Body of pancreas (tissue), 4 donors: Measurements from ENCODE around the gene SLC4A1AP. TPM values are rescaled to one million over a fixed set of nuclear protein-coding genes. Genes with fewer than 3 reads are reported as not detected.

Experiments used
- ATAC-seq: fragments of 150-250 bp; one replicate; pipeline ENCODE4 v1.9.1; 2016
- DNase-seq, 4 donors: peaks; one replicate each; pipeline ENCODE4 v3.0.0-alpha.2; 2019
- H3K27ac ChIP-seq, 4 donors: fragments of 200-600 bp; sonication (generic); 1 replicate in 3 of 4; 2 replicates in 1 of 4; pipeline versions ENCODE4 v1.5.1 to v1.6.1; 2016 to 2019; ENCODE audit warnings: mild to moderate bottlenecking in 1 of 4, mixed read lengths in 1 of 4, moderate library complexity in 1 of 4
- H3K27me3 ChIP-seq, 2 donors: fragments of 200-600 bp; sonication (generic); one replicate each; pipeline ENCODE4 v1.6.0; 2016; ENCODE audit warnings: mild to moderate bottlenecking in 1 of 2
- H3K36me3 ChIP-seq, 2 donors: fragments of 200-600 bp; sonication (generic); replicated peaks in 1 of 2; 2 replicates each; pipeline ENCODE4 v1.5.1; 2016; ENCODE audit warnings: low read depth in 2 of 2; ENCODE audit not compliant: insufficient read depth in 1 of 2
- H3K4me1 ChIP-seq: fragments of 200-600 bp; sonication (generic); one replicate; pipeline ENCODE4 v1.6.0; 2016
- H3K4me3 ChIP-seq, 2 donors: fragments of 200-600 bp; sonication (generic); 1 replicate in 1 of 2; 2 replicates in 1 of 2; pipeline ENCODE4 v1.5.1; 2016 to 2019
- H3K9me3 ChIP-seq, 3 donors: fragments of 200-600 bp; sonication (generic); 1 replicate in 2 of 3; 2 replicates in 1 of 3; pipeline ENCODE4 v1.5.1; 2016
- POLR2A ChIP-seq, 3 donors: fragments of 450-650 bp; IDR thresholded peaks; one replicate each; pipeline ENCODE4 v1.6.1; 2016; ENCODE audit warnings: antibody characterized with exemption in 3 of 3, mild to moderate bottlenecking in 2 of 3
- WGBS, 2 donors: methylation state at CpG; one replicate each; pipeline ENCODE4 v1.1.5; 2017; 5-methylcytosine and 5-hydroxymethylcytosine counted together
- intact Hi-C: fragments of 100-400 bp; cut with DNase I; formaldehyde crosslinking; loops from one replicate; pipeline ENCODE4 v1.15.1; 2023
- total RNA-seq, 2 donors: library from RNA; depleted of rRNA; stranded (reverse); fragments of >200 nt; gene quantifications; one replicate each; pipeline ENCODE4 v1.1.0, GENCODE V29; 2016
- TF ChIP-seq, protein P1 (sequence below), 7 experiments: fragments of 450-650 bp in 4 of 7; fragments of 200-600 bp in 3 of 7; sonication (generic) in 3 of 7; IDR thresholded peaks; one replicate each; pipeline ENCODE4 v1.5.1; 2016 to 2019; ENCODE audit warnings: antibody characterized with exemption in 7 of 7

SLC4A1AP gene
- total RNA-seq, 2 donors from 2014 or later, result 15.6 to 22.4 TPM

- peak; percentile 62 for ATAC-seq
- TF ChIP-seq, protein P1, sequence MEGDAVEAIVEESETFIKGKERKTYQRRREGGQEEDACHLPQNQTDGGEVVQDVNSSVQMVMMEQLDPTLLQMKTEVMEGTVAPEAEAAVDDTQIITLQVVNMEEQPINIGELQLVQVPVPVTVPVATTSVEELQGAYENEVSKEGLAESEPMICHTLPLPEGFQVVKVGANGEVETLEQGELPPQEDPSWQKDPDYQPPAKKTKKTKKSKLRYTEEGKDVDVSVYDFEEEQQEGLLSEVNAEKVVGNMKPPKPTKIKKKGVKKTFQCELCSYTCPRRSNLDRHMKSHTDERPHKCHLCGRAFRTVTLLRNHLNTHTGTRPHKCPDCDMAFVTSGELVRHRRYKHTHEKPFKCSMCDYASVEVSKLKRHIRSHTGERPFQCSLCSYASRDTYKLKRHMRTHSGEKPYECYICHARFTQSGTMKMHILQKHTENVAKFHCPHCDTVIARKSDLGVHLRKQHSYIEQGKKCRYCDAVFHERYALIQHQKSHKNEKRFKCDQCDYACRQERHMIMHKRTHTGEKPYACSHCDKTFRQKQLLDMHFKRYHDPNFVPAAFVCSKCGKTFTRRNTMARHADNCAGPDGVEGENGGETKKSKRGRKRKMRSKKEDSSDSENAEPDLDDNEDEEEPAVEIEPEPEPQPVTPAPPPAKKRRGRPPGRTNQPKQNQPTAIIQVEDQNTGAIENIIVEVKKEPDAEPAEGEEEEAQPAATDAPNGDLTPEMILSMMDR (IDR thresholded peaks at IDR 0.05), result no peak
- no peak for TF ChIP-seq POLR2A (IDR thresholded peaks at IDR 0.05)
- Histone ChIP-seq H3K9me3 (no peaks in the 10 kb centered on the region), H3K36me3 (no peaks in the 10 kb centered on the region), H3K27me3 (peaks cover 0 to 4% of the 10 kb centered on the region in 2 donors), H3K4me1 (peaks cover 4% of the 10 kb centered on the region), H3K27ac (peak overlapping the region in 1 of 4 donors; percentile 28), H3K4me3 (no peak overlapping the region)
- 12% methylated on average over 12 to 44 of the region's 51 CpGs for WGBS, 2 donors
- peak in 2 of 4 donors; percentile 23 to 37 for DNase-seq
- intact Hi-C loops, result loop anchor here (10.0 kb wide), 1 partner anchor 689 kb away; no protein-coding TSS in a partner anchor
Measured at GRCh38 chr2:27715318-27716210, 51.9 kb downstream of the SLC4A1AP start.

- Histone ChIP-seq H3K4me3 (no peak overlapping the region), H3K36me3 (no peaks in the 10 kb centered on the region), H3K9me3 (no peaks in the 10 kb centered on the region), H3K4me1 (peaks cover 4% of the 10 kb centered on the region), H3K27me3 (peaks cover 0 to 4% of the 10 kb centered on the region in 2 donors), H3K27ac (no peak overlapping the region)
- intact Hi-C loops, result loop anchor here (10.0 kb wide), 1 partner anchor 688 kb away; no protein-coding TSS in a partner anchor
- WGBS, 2 donors, result 64 to 73% methylated on average over 25 of the region's 25 CpGs
- no peak for DNase-seq
- no peak for ATAC-seq
- TF ChIP-seq, protein P1 (IDR thresholded peaks at IDR 0.05), result no peak
- no peak for TF ChIP-seq POLR2A (IDR thresholded peaks at IDR 0.05)
Measured at GRCh38 chr2:27716301-27717069, 52.8 kb downstream of the SLC4A1AP start.

- Histone ChIP-seq H3K27me3 (peaks cover 0 to 4% of the 10 kb centered on the region in 2 donors), H3K27ac (no peak overlapping the region), H3K36me3 (no peaks in the 10 kb centered on the region), H3K4me3 (no peak overlapping the region), H3K4me1 (peaks cover 4% of the 10 kb centered on the region), H3K9me3 (no peaks in the 10 kb centered on the region)
- no peak for ATAC-seq
- WGBS, 2 donors, result 78 to 90% methylated on average over 9 of the region's 9 CpGs
- no peak for TF ChIP-seq POLR2A (IDR thresholded peaks at IDR 0.05)
- TF ChIP-seq, protein P1 (IDR thresholded peaks at IDR 0.05), result no peak
- intact Hi-C loops, result loop anchor here (10.0 kb wide), 1 partner anchor 688 kb away; no protein-coding TSS in a partner anchor
- DNase-seq, result no peak
Measured at GRCh38 chr2:27717070-27717795, 53.5 kb downstream of the SLC4A1AP start.

GRCh38 chr2:27720004-27720551 is 56.4 kb downstream of the SLC4A1AP start:
- ATAC-seq (no peak), DNase-seq (peak in 1 of 4 donors; percentile 22)
- no peak overlapping the region for H3K27ac ChIP-seq
- TF ChIP-seq POLR2A (IDR thresholded peaks at IDR 0.05), result no peak
- TF ChIP-seq, protein P1 (IDR thresholded peaks at IDR 0.05), result no peak
- H3K27me3 ChIP-seq, result peaks cover 0 to 4% of the 10 kb centered on the region in 2 donors
- no peaks in the 10 kb centered on the region for H3K9me3 ChIP-seq
- peaks cover 9% of the 10 kb centered on the region for H3K4me1 ChIP-seq
- intact Hi-C loops, result no loop called here
- WGBS, 2 donors, result 48 to 53% methylated on average over 7 of the region's 7 CpGs
- H3K4me3 ChIP-seq, result no peak overlapping the region
- H3K36me3 ChIP-seq, result no peaks in the 10 kb centered on the region
